Measurements from ENCODE around the gene VPS51. TPM values are rescaled to one million over a fixed set of nuclear protein-coding genes. Genes with fewer than 3 reads are reported as not detected.

The VPS51 gene
- total and polyA plus RNA-seq, 2 of the 13 experiments (the other 11 are each of a cell fraction or from before 2014, with no cell fraction given), result 76.3 to 90.6 TPM

DNA sequence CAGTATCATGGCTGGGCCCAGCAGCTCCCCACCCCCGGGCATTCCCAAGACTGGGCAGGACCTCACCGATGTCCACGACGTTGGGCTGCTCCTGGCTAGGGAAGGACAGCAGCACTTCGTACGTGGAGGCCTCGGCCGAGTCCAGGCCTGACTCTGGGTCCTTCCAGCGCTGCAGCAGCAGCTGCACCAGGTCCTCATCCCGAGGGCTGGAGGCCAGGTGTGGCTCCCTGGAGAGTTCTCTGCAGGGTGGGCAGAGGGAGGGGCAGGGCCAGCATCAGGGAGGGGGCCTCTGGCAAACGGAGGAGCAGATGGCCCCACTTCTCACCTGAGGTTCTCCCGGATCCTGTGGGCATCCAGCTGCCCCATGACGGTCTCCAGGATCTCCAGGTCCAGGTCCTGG lies 38.0 kb upstream of the VPS51 start (continued):
- TF ChIP-seq YEATS4 (CRISPR knock-in tag; IDR thresholded peaks at IDR 0.05; ENCODE audit: borderline replicate concordance), result 0 out of 2 replicates have a peak, but pooled peaks have one; percentile 13
- TF ChIP-seq, protein P1, sequence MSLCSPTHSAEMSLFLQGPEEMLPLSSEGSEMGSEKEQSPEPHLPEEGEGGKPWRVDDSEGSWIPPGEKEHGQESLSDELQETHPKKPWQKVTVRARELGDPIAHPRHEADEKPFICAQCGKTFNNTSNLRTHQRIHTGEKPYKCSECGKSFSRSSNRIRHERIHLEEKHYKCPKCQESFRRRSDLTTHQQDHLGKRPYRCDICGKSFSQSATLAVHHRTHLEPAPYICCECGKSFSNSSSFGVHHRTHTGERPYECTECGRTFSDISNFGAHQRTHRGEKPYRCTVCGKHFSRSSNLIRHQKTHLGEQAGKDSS (CRISPR knock-in tag; IDR thresholded peaks at IDR 0.05; ENCODE audit: borderline replicate concordance, low read depth), result no peak
- TF ChIP-seq ZNF720 (CRISPR knock-in tag; IDR thresholded peaks at IDR 0.05), result no peak
- no peak for TF ChIP-seq NAIF1 (CRISPR knock-in tag; IDR thresholded peaks at IDR 0.05; ENCODE audit: borderline replicate concordance)
- no peak for TF ChIP-seq ELF4 (CRISPR knock-in tag; IDR thresholded peaks at IDR 0.05; ENCODE audit: borderline replicate concordance)
- TF ChIP-seq CBX2 (IDR thresholded peaks at IDR 0.05; ENCODE audit: low read depth, low read length), result no peak
- no peak for TF ChIP-seq CBX2 (CRISPR knock-in tag; IDR thresholded peaks at IDR 0.05; ENCODE audit: low read depth)
- TF ChIP-seq KDM5B (CRISPR knock-in tag; IDR thresholded peaks at IDR 0.05; ENCODE audit: borderline replicate concordance), result 0 out of 2 replicates have a peak, but pooled peaks have one; percentile 40
- TF ChIP-seq, protein P2, sequence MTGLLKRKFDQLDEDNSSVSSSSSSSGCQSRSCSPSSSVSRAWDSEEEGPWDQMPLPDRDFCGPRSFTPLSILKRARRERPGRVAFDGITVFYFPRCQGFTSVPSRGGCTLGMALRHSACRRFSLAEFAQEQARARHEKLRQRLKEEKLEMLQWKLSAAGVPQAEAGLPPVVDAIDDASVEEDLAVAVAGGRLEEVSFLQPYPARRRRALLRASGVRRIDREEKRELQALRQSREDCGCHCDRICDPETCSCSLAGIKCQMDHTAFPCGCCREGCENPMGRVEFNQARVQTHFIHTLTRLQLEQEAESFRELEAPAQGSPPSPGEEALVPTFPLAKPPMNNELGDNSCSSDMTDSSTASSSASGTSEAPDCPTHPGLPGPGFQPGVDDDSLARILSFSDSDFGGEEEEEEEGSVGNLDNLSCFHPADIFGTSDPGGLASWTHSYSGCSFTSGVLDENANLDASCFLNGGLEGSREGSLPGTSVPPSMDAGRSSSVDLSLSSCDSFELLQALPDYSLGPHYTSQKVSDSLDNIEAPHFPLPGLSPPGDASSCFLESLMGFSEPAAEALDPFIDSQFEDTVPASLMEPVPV (CRISPR knock-in tag; IDR thresholded peaks at IDR 0.05), result no peak

DNA sequence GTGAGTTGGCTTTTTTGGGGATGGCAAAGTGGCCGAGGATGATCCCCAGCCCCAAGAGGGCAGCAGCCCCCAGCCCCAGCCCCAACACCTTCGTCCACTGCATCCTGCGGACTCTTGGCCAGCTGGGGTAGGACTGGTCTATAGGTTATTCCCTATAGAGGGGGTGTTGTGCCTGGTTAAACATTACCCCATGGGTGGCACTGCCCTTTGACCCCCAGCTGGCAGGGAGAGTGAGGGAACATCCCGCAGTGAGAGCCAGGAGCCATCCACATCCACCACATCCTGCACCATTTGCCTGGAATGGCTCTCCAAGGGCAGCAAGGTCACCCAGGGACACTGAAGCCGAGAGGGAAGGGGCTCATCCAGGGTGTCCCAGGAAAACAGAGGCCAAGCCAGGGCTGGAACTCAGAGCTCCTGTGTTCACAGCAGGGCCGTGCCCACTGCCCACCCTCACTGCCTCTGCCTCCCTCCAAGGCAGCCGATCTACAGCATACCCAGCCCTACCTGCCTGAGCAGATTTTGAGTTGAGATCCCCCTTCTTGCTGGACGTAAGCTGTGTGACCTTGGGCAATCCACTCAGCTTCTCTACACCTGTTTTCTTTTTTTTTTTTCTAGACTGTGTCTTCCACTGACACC lies 37.5 kb upstream of the VPS51 start, which contains the start of gene NAALADL1:
Gene NAALADL1, minus strand, starts transcription at position 135 of the 636 bp plus-strand sequence. Its CDS starts 32 bp downstream, at position 103.
- in situ Hi-C loops (cut with HindIII; ENCODE audit: extremely low pct_ligation_motif_present, low pct_unique_long_range_greater_than_20kb), result no loop called here
- Histone ChIP-seq H3K9ac (ENCODE audit: insufficient read depth, low read depth, low read length) (peak within 1 kb of the TSS; percentile 42), H3K27me3 (ENCODE audit: control insufficient read depth in 1 of 2, insufficient read depth in 2 of 2, low read length in 2 of 2) (no peaks in the 10 kb centered on the region), H3K36me3 (replicated peaks in 1 of 2; ENCODE audit: control insufficient read depth in 1 of 2, insufficient read depth in 2 of 2, low read length in 2 of 2) (no peaks in the 10 kb centered on the region), H3K4me3 (replicated peaks in 1 of 3; ENCODE audit: insufficient read depth in 1 of 3, low read depth in 2 of 3, low read length in 3 of 3) (peak within 1 kb of the TSS; percentile 32 to 75 (median 57); a peak in 5 of 6 replicates), H2AFZ (ENCODE audit: low read length) (no peak within 1 kb of the TSS), H3K27ac (ENCODE audit: extremely low read length, insufficient read depth, low read length) (peak within 1 kb of the TSS; percentile 24), H4K20me1 (ENCODE audit: insufficient read depth, low read length) (no peaks in the 10 kb centered on the region), H3K4me1 (ENCODE audit: insufficient read depth, low read length) (peaks cover 66% of the 10 kb centered on the region), H3K79me2 (ENCODE audit: insufficient read depth, low read length) (no peaks in the 10 kb centered on the region), H3K9me3 (ENCODE audit: low read length) (no peaks in the 10 kb centered on the region), H3K4me2 (ENCODE audit: low read depth, low read length) (peak within 1 kb of the TSS; percentile 82)
- DNase-seq (ENCODE audit: low spot score), result peak; percentile 49
- ATAC-seq, result peak; percentile 77
- BruUV-seq (replicated peaks), result no TSS peak
- ChIA-PET POLR2A (interaction anchor here (0.6 to 4.1 kb wide), 11 partner anchors 9 to 112 kb away, joined by 3 to 39 read pairs (median 6); partner anchors contain the start of genes ARL2, FAU, MRPL49 and SAC3D1), CTCF (ENCODE audit: low intra/inter-chr PET ratio, low total read pairs) (no interaction called here)
- 14% methylated on average over 3 of the region's 8 CpGs for WGBS (ENCODE audit: low lambda C conversion rate)
- intact Hi-C loops (cut with micrococcal nuclease; ENCODE audit: unreplicated experiment), result no loop called here
- FAIRE-seq, result peak; percentile 57
- no peak for TF ChIP-seq HNRNPK (IDR thresholded peaks at IDR 0.05; ENCODE audit: low read depth, low read length, poor library complexity, severe bottlenecking)
- 0 out of 2 replicates have a peak, but pooled peaks have one; percentile 73 for TF ChIP-seq ZNF746 (CRISPR knock-in tag; IDR thresholded peaks at IDR 0.05)
- TF ChIP-seq ELF1 (CRISPR knock-in tag; IDR thresholded peaks at IDR 0.05), result no peak
- TF ChIP-seq KDM3A (CRISPR knock-in tag; IDR thresholded peaks at IDR 0.05; ENCODE audit: low read depth), result no peak
- TF ChIP-seq, protein P3, sequence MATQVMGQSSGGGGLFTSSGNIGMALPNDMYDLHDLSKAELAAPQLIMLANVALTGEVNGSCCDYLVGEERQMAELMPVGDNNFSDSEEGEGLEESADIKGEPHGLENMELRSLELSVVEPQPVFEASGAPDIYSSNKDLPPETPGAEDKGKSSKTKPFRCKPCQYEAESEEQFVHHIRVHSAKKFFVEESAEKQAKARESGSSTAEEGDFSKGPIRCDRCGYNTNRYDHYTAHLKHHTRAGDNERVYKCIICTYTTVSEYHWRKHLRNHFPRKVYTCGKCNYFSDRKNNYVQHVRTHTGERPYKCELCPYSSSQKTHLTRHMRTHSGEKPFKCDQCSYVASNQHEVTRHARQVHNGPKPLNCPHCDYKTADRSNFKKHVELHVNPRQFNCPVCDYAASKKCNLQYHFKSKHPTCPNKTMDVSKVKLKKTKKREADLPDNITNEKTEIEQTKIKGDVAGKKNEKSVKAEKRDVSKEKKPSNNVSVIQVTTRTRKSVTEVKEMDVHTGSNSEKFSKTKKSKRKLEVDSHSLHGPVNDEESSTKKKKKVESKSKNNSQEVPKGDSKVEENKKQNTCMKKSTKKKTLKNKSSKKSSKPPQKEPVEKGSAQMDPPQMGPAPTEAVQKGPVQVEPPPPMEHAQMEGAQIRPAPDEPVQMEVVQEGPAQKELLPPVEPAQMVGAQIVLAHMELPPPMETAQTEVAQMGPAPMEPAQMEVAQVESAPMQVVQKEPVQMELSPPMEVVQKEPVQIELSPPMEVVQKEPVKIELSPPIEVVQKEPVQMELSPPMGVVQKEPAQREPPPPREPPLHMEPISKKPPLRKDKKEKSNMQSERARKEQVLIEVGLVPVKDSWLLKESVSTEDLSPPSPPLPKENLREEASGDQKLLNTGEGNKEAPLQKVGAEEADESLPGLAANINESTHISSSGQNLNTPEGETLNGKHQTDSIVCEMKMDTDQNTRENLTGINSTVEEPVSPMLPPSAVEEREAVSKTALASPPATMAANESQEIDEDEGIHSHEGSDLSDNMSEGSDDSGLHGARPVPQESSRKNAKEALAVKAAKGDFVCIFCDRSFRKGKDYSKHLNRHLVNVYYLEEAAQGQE (IDR thresholded peaks at IDR 0.05; ENCODE audit: borderline replicate concordance in 1 of 2, low read depth in 1 of 2, low read length in 2 of 2), result no peak
- no peak; the same call in 1 of the 2 replicates for TF ChIP-seq ETV5 (CRISPR knock-in tag; IDR thresholded peaks at IDR 0.05; ENCODE audit: borderline replicate concordance)
- TF ChIP-seq ZNF670 (CRISPR knock-in tag; IDR thresholded peaks at IDR 0.05; ENCODE audit: borderline replicate concordance), result no peak
